A549 (cell line): ENCODE data around the gene TUT1. TPM values are rescaled to one million over a fixed set of nuclear protein-coding genes. Genes with fewer than 3 reads are reported as not detected.
A peak's percentile ranks its signal among the peaks of the same experiment; 100 is the strongest.

Experiments used
- ATAC-seq, 2 experiments: fragments of 200-7000 bp in 1 of 2; fragments of >200 bp in 1 of 2; cut with Nextera tagmentation in 1 of 2; cut with Tn5 transposase in 1 of 2; 3 replicates each; pipeline versions ENCODE4 v1.8.0 to v1.9.1; 2018 to 2020; ENCODE audit warnings: mild to moderate bottlenecking in 1 of 2, moderate library complexity in 1 of 2
- CTCF ChIA-PET: fragments of 300-600 bp; sonication (Branson Sonifier 250); formaldehyde crosslinking; extraction: SDS; loops from one replicate; lab custom pipeline; 2021; ENCODE audit warnings: antibody characterized with exemption, inconsistent platforms; lab: Yijun Ruan, JAX
- POLR2A ChIA-PET: fragments of 350-600 bp; formaldehyde crosslinking; extraction: SDS; loops from one replicate; lab custom pipeline; 2021; ENCODE audit warnings: antibody characterized with exemption, inconsistent platforms; lab: Yijun Ruan, JAX
- DNase-seq, 2 experiments: peaks; one replicate each; pipeline versions ENCODE4 v3.0.0 to v3.0.0-alpha.2; 2011 to 2016; ENCODE audit warnings: low read depth in 1 of 2, low spot score in 1 of 2
- FAIRE-seq: peaks from 2 replicates; lab custom pipeline; 2011; peaks lifted over from hg19 to GRCh38; lab: Jason Lieb, UNC
- H3K27ac ChIP-seq, 2 experiments: fragments of >200 bp; sonication (Bioruptor Twin); formaldehyde crosslinking; 3 replicates each; pipeline ENCODE4 v1.5.1; 2016 to 2017
- H3K4me1 ChIP-seq: fragments of >200 bp; sonication (Bioruptor Twin); formaldehyde crosslinking; 3 replicates; pipeline ENCODE4 v1.6.1; 2016
- H3K4me2 ChIP-seq: fragments of >200 bp; sonication (Bioruptor Twin); formaldehyde crosslinking; 3 replicates; pipeline ENCODE4 v1.6.1; 2016
- H3K4me3 ChIP-seq: fragments of >200 bp; sonication (Bioruptor Twin); formaldehyde crosslinking; 3 replicates; pipeline ENCODE4 v1.5.1; 2016
- H3K9me3 ChIP-seq: fragments of >200 bp; sonication (Bioruptor Twin); formaldehyde crosslinking; 3 replicates; pipeline ENCODE4 v1.6.1; 2016
- CBX8 ChIP-seq: fragments of 200-600 bp; sonication (generic); IDR thresholded peaks from 2 replicates; pipeline ENCODE4 v1.6.1; 2016
- CEBPB ChIP-seq, 2 experiments: fragments of >200 bp in 1 of 2; sonication (Bioruptor Twin) in 1 of 2; formaldehyde crosslinking in 1 of 2; IDR thresholded peaks; 2 replicates each; pipeline ENCODE4 v1.6.1; 2012 to 2016
- CHD4 ChIP-seq: fragments of 200-600 bp; sonication (generic); IDR thresholded peaks from 2 replicates; pipeline ENCODE4 v1.6.1; 2016; ENCODE audit warnings: antibody characterized with exemption, mild to moderate bottlenecking, borderline replicate concordance
- CTCF ChIP-seq: fragments of >200 bp; sonication (Bioruptor Twin); formaldehyde crosslinking; IDR thresholded peaks from 3 replicates; pipeline ENCODE4 v1.5.1; 2016
- E2F6 ChIP-seq: IDR thresholded peaks from 2 replicates; pipeline ENCODE4 v1.6.1; 2012; ENCODE audit warnings: low read depth, borderline replicate concordance
- EHMT2 ChIP-seq: fragments of 200-600 bp; sonication (generic); IDR thresholded peaks from 2 replicates; pipeline ENCODE4 v1.6.1; 2016; ENCODE audit warnings: antibody characterized with exemption, low read depth, mild to moderate bottlenecking, moderate library complexity
- EP300 ChIP-seq, 2 experiments: fragments of >200 bp; sonication (Bioruptor Twin); formaldehyde crosslinking; IDR thresholded peaks; 2 replicates in 1 of 2; 3 replicates in 1 of 2; pipeline ENCODE4 v1.6.1; 2016 to 2017
- FOSB ChIP-seq: fragments of 250-450 bp; sonication (Bioruptor Pico); IDR thresholded peaks from 2 replicates; pipeline ENCODE4 v1.5.0; 2020; ENCODE audit warnings: mild to moderate bottlenecking, moderate library complexity
- FOSL2 ChIP-seq, 2 experiments: fragments of 450-650 bp in 1 of 2; fragments of >200 bp in 1 of 2; sonication (Bioruptor Twin) in 1 of 2; formaldehyde crosslinking; IDR thresholded peaks; 2 replicates each; pipeline versions ENCODE4 v1.5.0 to v1.6.1; 2016 to 2020; ENCODE audit warnings: mild to moderate bottlenecking in 1 of 2, moderate library complexity in 1 of 2
- GATA3 ChIP-seq: IDR thresholded peaks from 2 replicates; pipeline ENCODE4 v1.6.1; 2012; ENCODE audit warnings: borderline replicate concordance
- HDAC2 ChIP-seq: fragments of 200-600 bp; sonication (generic); IDR thresholded peaks from 2 replicates; pipeline ENCODE4 v1.6.1; 2016
- HEYL ChIP-seq: fragments of 250-450 bp; sonication (Bioruptor Pico); IDR thresholded peaks from 2 replicates; pipeline ENCODE4 v1.8.0; 2021; ENCODE audit warnings: mild to moderate bottlenecking, moderate library complexity
- HOXB5 ChIP-seq: fragments of 250-450 bp; sonication (Bioruptor Pico); IDR thresholded peaks from 2 replicates; pipeline ENCODE4 v1.5.0; 2020; ENCODE audit warnings: mild to moderate bottlenecking, moderate library complexity
- JUN ChIP-seq, 2 experiments: fragments of >200 bp; sonication (Bioruptor Twin); formaldehyde crosslinking; IDR thresholded peaks; 2 replicates in 1 of 2; 3 replicates in 1 of 2; pipeline ENCODE4 v1.6.1; 2016 to 2017
- KDM5A ChIP-seq: fragments of 200-600 bp; sonication (generic); IDR thresholded peaks from 2 replicates; pipeline ENCODE4 v1.6.1; 2016; ENCODE audit warnings: antibody characterized with exemption, mild to moderate bottlenecking
- MAFK ChIP-seq: fragments of 450-650 bp; IDR thresholded peaks from 2 replicates; pipeline ENCODE4 v1.6.1; 2014; ENCODE audit not compliant: partially characterized antibody
- MAX ChIP-seq: IDR thresholded peaks from 2 replicates; pipeline ENCODE4 v1.6.1; 2012
- MAZ ChIP-seq: fragments of 150-350 bp; IDR thresholded peaks from 2 replicates; pipeline ENCODE4 v1.6.1; 2014; ENCODE audit warnings: antibody characterized with exemption, low read depth, low read length, borderline replicate concordance
- MYC ChIP-seq: IDR thresholded peaks from 2 replicates; pipeline ENCODE4 v1.6.1; 2012; ENCODE audit warnings: mild to moderate bottlenecking, inconsistent platforms, low read length, improper control_type of control experiment, borderline replicate concordance
- NR3C1 ChIP-seq: fragments of >200 bp; sonication (Bioruptor Twin); formaldehyde crosslinking; IDR thresholded peaks from 3 replicates; pipeline ENCODE4 v1.6.1; 2017
- PBX3 ChIP-seq: IDR thresholded peaks from 2 replicates; pipeline ENCODE4 v1.6.1; 2012
- PHF8 ChIP-seq: fragments of 200-600 bp; sonication (generic); IDR thresholded peaks from 2 replicates; pipeline ENCODE4 v1.6.1; 2016; ENCODE audit warnings: low read depth, mild to moderate bottlenecking, antibody characterized with exemption, moderate library complexity, borderline replicate concordance
- RAD21 ChIP-seq, 2 experiments: fragments of >200 bp in 1 of 2; sonication (Bioruptor Twin) in 1 of 2; formaldehyde crosslinking in 1 of 2; IDR thresholded peaks in 1 of 2; conservative IDR thresholded peaks in 1 of 2; 2 replicates in 1 of 2; 3 replicates in 1 of 2; pipeline ENCODE4 v1.6.1; 2012 to 2018; ENCODE audit warnings: inconsistent platforms in 1 of 2
- RFX5 ChIP-seq: fragments of 450-650 bp; IDR thresholded peaks from 2 replicates; pipeline ENCODE4 v1.7.1; 2014; ENCODE audit warnings: antibody characterized with exemption, mild to moderate bottlenecking, moderate library complexity
- RNF2 ChIP-seq: fragments of 200-600 bp; sonication (generic); IDR thresholded peaks from 2 replicates; pipeline ENCODE4 v1.6.1; 2016; ENCODE audit warnings: low read depth, mild to moderate bottlenecking, antibody characterized with exemption, moderate library complexity, borderline replicate concordance
- TFCP2L1 ChIP-seq: fragments of 250-450 bp; sonication (Bioruptor Pico); IDR thresholded peaks from 2 replicates; pipeline ENCODE4 v1.5.0; 2021; ENCODE audit warnings: mild to moderate bottlenecking
- TP53 ChIP-seq: fragments of 250-450 bp; sonication (Bioruptor Pico); IDR thresholded peaks from 2 replicates; pipeline ENCODE4 v1.5.0; 2021; ENCODE audit warnings: mild to moderate bottlenecking, moderate library complexity
- USF2 ChIP-seq: fragments of 450-650 bp; IDR thresholded peaks from 2 replicates; pipeline ENCODE4 v1.6.1; 2014; ENCODE audit warnings: antibody characterized with exemption
- ZFP36 ChIP-seq: fragments of 450-650 bp; IDR thresholded peaks from 2 replicates; pipeline ENCODE4 v1.6.1; 2014; ENCODE audit warnings: borderline replicate concordance; ENCODE audit not compliant: partially characterized antibody
- WGBS: methylation state at CpG from one replicate; pipeline ENCODE4 v1.1.6; 2017; ENCODE audit errors: missing lambda C conversion rate; 5-methylcytosine and 5-hydroxymethylcytosine counted together
- polyA plus RNA-seq, 4 experiments: library from polyadenylated mRNA; depleted of rRNA in 3 of 4; stranded (reverse); fragments of >200 nt; fragmentation: RNase III in 1 of 4; extraction: RNeasy Plus Mini Kit Qiagen cat#74134 plus additional on column Dnase treatment in 1 of 4; gene quantifications; 2 replicates in 3 of 4; 3 replicates in 1 of 4; pipeline ENCODE4 v1.2.3, GENCODE V29; 2011 to 2017

Gene TUT1
- polyA plus RNA-seq, 2 of the 4 experiments (the other 2 are of a cell fraction) = 11.1 to 15.5 TPM

GRCh38 chr11:62553080-62553838 lies 38.1 kb downstream of the TUT1 start:
- H3K4me3 ChIP-seq = peak overlapping the region; percentile 22; the same call in 2 of the 3 replicates
- FAIRE-seq (no peak), ATAC-seq (peak; percentile 77 to 86), DNase-seq (peak; percentile 93 to 95)
- H3K4me2 ChIP-seq = peak overlapping the region; percentile 86
- H3K27ac ChIP-seq = peak overlapping the region; percentile 90 to 94
- CTCF ChIA-PET = interaction anchor here (0.8 to 12.6 kb wide), 15 partner anchors 7 to 186 kb away, joined by 3 to 296 read pairs (median 4); partner anchors contain the start of genes AHNAK, SCGB1A1 and TUT1
- H3K9me3 ChIP-seq = no peaks in the 10 kb centered on the region
- 1% methylated on average over 15 of the region's 15 CpGs for WGBS
- H3K4me1 ChIP-seq = peaks cover 83% of the 10 kb centered on the region
- TF ChIP-seq HOXB5 (CRISPR knock-in tag) = no peak
- peak; percentile 36 for TF ChIP-seq GATA3
- TF ChIP-seq PHF8 = no peak
- TF ChIP-seq FOSL2 (IDR thresholded peaks at IDR 0.05) = no peak; the same call in none of the 2 replicates
- peak; percentile 86 for TF ChIP-seq FOSL2 (CRISPR knock-in tag; IDR thresholded peaks at IDR 0.05)
- TF ChIP-seq E2F6 = no peak
- TF ChIP-seq EHMT2 = no peak
- peak in 1 of 2 experiments; percentile 4; a peak in 1 of 5 replicates for TF ChIP-seq RAD21 (conservative IDR thresholded peaks at IDR 0.05 in 1 of 2, IDR thresholded peaks at IDR 0.05 in 1 of 2)
- TF ChIP-seq HDAC2 = no peak
- no peak for TF ChIP-seq NR3C1
- peak; percentile 79; the same call in 1 of the 2 replicates for TF ChIP-seq MAX
- no peak for TF ChIP-seq RFX5
- no peak; the same call in 1 of the 2 replicates for TF ChIP-seq MYC
- no peak for TF ChIP-seq TFCP2L1
- 0 out of 2 replicates have a peak, but pooled peaks have one; percentile 35 for TF ChIP-seq MAZ
- no peak for TF ChIP-seq RNF2
- no peak for TF ChIP-seq FOSB (CRISPR knock-in tag)
- no peak for TF ChIP-seq ZFP36
- no peak for TF ChIP-seq CEBPB (IDR thresholded peaks at IDR 0.05)
- TF ChIP-seq CTCF = no peak
- TF ChIP-seq JUN (IDR thresholded peaks at IDR 0.05) = peak; percentile 16 to 57; a peak in 3 of 5 replicates
- TF ChIP-seq KDM5A = peak; percentile 58; the same call in 1 of the 2 replicates
- TF ChIP-seq TP53 (CRISPR knock-in tag) = peak; percentile 55; the same call in 1 of the 2 replicates
- peak; percentile 16 for TF ChIP-seq MAFK
- 0 out of 5 replicates have a peak, but pooled peaks of 1 of the 2 experiments have one; percentile 28 for TF ChIP-seq EP300 (IDR thresholded peaks at IDR 0.05)
- TF ChIP-seq PBX3 = no peak
- no peak for TF ChIP-seq HEYL (CRISPR knock-in tag)
- no peak for TF ChIP-seq CBX8
- TF ChIP-seq CHD4 = no peak
- no peak for TF ChIP-seq USF2
- POLR2A ChIA-PET = interaction anchor here (0.7 to 4.1 kb wide), 8 partner anchors 10 to 201 kb away, joined by 3 to 31 read pairs (median 6); partner anchors contain the start of genes EEF1G, HNRNPUL2, TUT1 and ZBTB3
